MM.1S (cell line): ENCODE results near the gene TNIK.

Experiments used
- DNase-seq: peaks from one replicate; pipeline ENCODE4 v3.0.0-alpha.2; 2015
- H2AFZ ChIP-seq: fragments of 300-600 bp; sonication (generic); 2 replicates; pipeline ENCODE4 v1.6.0; 2016; ENCODE audit warnings: antibody characterized with exemption, low read length
- H3F3A ChIP-seq: fragments of 300-600 bp; sonication (generic); 2 replicates; pipeline ENCODE4 v1.6.1; 2016; ENCODE audit warnings: mild to moderate bottlenecking, antibody characterized with exemption, low read length, moderate library complexity, mixed read lengths; ENCODE audit not compliant: insufficient read depth
- H3K27ac ChIP-seq: fragments of 300-600 bp; sonication (generic); 2 replicates; pipeline ENCODE4 v1.5.1; 2016; ENCODE audit warnings: mild to moderate bottlenecking, low read length
- H3K27me3 ChIP-seq: fragments of 300-600 bp; sonication (generic); replicated peaks from 2 replicates; pipeline ENCODE4 v1.6.0; 2016; ENCODE audit warnings: low read length; ENCODE audit not compliant: insufficient read depth
- H3K36me3 ChIP-seq: fragments of 300-600 bp; sonication (generic); replicated peaks from 2 replicates; pipeline ENCODE4 v1.6.1; 2016; ENCODE audit warnings: mild to moderate bottlenecking, low read length, mixed read lengths; ENCODE audit not compliant: insufficient read depth
- H3K4me1 ChIP-seq: fragments of 300-600 bp; sonication (generic); 2 replicates; pipeline ENCODE4 v1.6.1; 2016; ENCODE audit warnings: low read length, mixed read lengths
- H3K4me2 ChIP-seq: fragments of 300-600 bp; sonication (generic); 2 replicates; pipeline ENCODE4 v1.6.0; 2016; ENCODE audit warnings: low read depth, low read length
- H3K4me3 ChIP-seq: fragments of 300-600 bp; sonication (generic); 2 replicates; pipeline ENCODE4 v1.5.1; 2016; ENCODE audit warnings: low read length, mixed read lengths
- H3K79me2 ChIP-seq: fragments of 300-600 bp; sonication (generic); 2 replicates; pipeline ENCODE4 v1.6.1; 2016; ENCODE audit warnings: mixed run types, low read length, mixed read lengths
- H3K9ac ChIP-seq: fragments of 300-600 bp; sonication (generic); 2 replicates; pipeline ENCODE4 v1.6.1; 2016; ENCODE audit warnings: low read length, mixed read lengths
- H3K9me2 ChIP-seq: fragments of 300-600 bp; sonication (generic); replicated peaks from 2 replicates; pipeline ENCODE4 v1.6.1; 2016; ENCODE audit warnings: mild to moderate bottlenecking, low read length, mixed read lengths; ENCODE audit not compliant: insufficient read depth
- H3K9me3 ChIP-seq: fragments of 300-600 bp; sonication (generic); replicated peaks from 2 replicates; pipeline ENCODE4 v1.6.1; 2016; ENCODE audit warnings: mild to moderate bottlenecking, low read length, mixed read lengths; ENCODE audit not compliant: insufficient read depth
- H4K20me1 ChIP-seq: fragments of 300-600 bp; sonication (generic); 2 replicates; pipeline ENCODE4 v1.6.1; 2016; ENCODE audit warnings: mild to moderate bottlenecking, low read length, moderate library complexity, mixed read lengths; ENCODE audit not compliant: insufficient read depth
- EZH2 ChIP-seq: fragments of 300-600 bp; sonication (generic); optimal IDR thresholded peaks from 2 replicates; pipeline ENCODE3; 2017; ENCODE audit warnings: low read depth, mild to moderate bottlenecking, antibody characterized with exemption, low read length, mixed read lengths
- EZH2phosphoT487 ChIP-seq: fragments of 300-600 bp; sonication (generic); IDR thresholded peaks from 2 replicates; pipeline ENCODE4 v1.6.1; 2018; ENCODE audit warnings: antibody characterized with exemption, low read length
- TF ChIP-seq, protein P1 (sequence below): fragments of 300-600 bp; sonication (generic); IDR thresholded peaks from 2 replicates; pipeline ENCODE4 v1.5.1; 2016; ENCODE audit warnings: antibody characterized with exemption, low read length, mixed read lengths

Gene TNIK

DNA sequence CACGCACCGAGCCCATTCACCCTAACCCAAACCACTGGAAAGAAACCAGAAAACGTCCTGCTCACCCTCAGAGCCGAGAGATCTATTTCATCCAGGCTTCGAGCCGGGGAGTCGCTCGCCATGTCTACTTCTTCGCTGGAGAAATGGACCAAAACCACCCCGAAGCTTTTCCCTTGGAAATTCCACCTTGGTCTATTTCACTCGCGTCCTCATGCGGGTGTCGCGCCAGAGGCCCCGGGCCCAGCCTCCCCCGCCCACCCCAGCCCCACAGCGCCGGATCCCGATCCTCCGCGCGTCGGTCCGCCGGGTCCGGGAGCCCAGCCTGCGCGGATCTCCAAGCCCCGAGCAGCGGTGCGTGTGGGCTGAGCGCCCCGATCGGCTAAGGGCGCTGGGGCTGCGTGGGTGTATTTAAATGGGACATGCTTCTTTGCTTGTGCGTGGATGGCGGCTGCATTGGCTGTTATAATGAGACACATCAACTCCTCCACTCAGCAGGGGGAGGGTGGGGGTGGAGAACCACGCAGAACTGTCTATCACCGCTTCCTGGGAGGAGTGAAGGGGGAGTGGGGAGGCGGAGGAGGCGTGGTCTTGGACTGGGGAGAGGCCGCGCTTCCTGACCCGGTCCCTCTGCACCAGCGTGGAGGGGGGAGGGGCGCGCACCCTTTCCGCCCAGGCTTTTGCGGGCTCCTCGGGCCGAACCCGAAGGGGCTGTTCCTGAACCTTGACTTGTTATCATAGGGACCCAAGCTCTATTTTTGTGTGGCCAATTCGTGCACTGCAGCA lies at the start of gene TNIK:
TNIK (minus strand) TSS at position 464 of the 783 bp plus-strand sequence; CDS start at position 122, 342 bp downstream.
- Histone ChIP-seq H3K27ac (no peak within 1 kb of the TSS), H3K4me1 (peaks cover 5% of the 10 kb centered on the region), H3K9me2 (no peaks in the 10 kb centered on the region), H2AFZ (peak within 1 kb of the TSS; percentile 94), H3K4me3 (peak within 1 kb of the TSS; percentile 89), H3K9ac (peak within 1 kb of the TSS; percentile 37; the same call in 1 of the 2 replicates), H3K79me2 (no peaks in the 10 kb centered on the region), H3F3A (no peaks in the 10 kb centered on the region), H3K4me2 (peak within 1 kb of the TSS; percentile 77), H3K27me3 (no peaks in the 10 kb centered on the region), H4K20me1 (no peaks in the 10 kb centered on the region), H3K9me3 (no peaks in the 10 kb centered on the region), H3K36me3 (no peaks in the 10 kb centered on the region)
- TF ChIP-seq, protein P1, sequence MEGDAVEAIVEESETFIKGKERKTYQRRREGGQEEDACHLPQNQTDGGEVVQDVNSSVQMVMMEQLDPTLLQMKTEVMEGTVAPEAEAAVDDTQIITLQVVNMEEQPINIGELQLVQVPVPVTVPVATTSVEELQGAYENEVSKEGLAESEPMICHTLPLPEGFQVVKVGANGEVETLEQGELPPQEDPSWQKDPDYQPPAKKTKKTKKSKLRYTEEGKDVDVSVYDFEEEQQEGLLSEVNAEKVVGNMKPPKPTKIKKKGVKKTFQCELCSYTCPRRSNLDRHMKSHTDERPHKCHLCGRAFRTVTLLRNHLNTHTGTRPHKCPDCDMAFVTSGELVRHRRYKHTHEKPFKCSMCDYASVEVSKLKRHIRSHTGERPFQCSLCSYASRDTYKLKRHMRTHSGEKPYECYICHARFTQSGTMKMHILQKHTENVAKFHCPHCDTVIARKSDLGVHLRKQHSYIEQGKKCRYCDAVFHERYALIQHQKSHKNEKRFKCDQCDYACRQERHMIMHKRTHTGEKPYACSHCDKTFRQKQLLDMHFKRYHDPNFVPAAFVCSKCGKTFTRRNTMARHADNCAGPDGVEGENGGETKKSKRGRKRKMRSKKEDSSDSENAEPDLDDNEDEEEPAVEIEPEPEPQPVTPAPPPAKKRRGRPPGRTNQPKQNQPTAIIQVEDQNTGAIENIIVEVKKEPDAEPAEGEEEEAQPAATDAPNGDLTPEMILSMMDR, result peak; percentile 49
- TF ChIP-seq EZH2phosphoT487 (no peak), EZH2 (no peak)
- peak; percentile 93 for DNase-seq

DNA sequence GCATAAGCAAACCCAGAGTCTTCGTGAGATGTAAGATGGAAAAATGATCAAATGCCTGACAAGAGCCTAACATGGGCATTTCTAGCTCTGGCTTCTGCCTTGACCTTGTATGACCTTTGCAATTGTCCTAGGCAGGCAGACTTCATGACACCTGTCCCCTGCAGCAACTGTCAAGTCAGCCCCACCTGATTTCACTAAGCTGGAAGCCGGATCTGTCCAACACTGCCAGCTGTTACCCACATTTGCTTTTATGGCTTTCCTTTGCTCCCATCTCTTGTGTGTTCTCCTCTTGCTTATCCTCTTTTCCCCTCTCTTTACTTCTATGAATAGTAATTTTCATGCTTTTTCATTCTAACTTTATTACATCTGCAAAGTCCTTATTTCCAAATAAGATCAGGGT lies 48.5 kb upstream of the TNIK start:
- H3K4me1 ChIP-seq, result no peaks in the 10 kb centered on the region
- H3K4me2 ChIP-seq, result no peak overlapping the region
- no peaks in the 10 kb centered on the region for H4K20me1 ChIP-seq
- TF ChIP-seq EZH2phosphoT487, result no peak
- TF ChIP-seq EZH2, result no peak
- TF ChIP-seq, protein P1, result no peak
- no peak for DNase-seq
- H3K27ac ChIP-seq, result no peak overlapping the region
- H3F3A ChIP-seq, result no peaks in the 10 kb centered on the region
- no peaks in the 10 kb centered on the region for H3K79me2 ChIP-seq
- H3K9me2 ChIP-seq, result no peaks in the 10 kb centered on the region
- no peak overlapping the region for H3K4me3 ChIP-seq
- no peak overlapping the region for H3K9ac ChIP-seq
- no peaks in the 10 kb centered on the region for H3K27me3 ChIP-seq
- no peaks in the 10 kb centered on the region for H3K9me3 ChIP-seq
- H2AFZ ChIP-seq, result no peak overlapping the region
- no peaks in the 10 kb centered on the region for H3K36me3 ChIP-seq

DNA sequence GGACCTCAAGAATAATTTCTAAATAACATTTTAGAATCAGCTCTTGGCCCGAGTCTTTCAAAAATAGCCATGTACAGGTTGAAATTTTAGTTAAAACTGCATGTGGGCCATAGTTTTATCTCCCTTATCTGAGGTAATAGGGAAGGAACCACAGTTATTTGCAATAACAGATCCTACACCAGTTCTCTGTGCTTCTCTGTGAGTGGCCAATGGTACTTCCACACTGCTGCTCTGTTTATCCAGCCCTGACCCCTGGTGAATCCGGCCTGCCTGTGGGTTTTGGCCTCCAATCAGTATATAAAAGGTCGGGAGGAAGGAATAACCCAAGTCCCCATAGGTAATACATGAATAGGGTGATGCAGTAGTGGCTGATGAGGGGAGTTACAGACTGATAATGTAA lies 48.0 kb upstream of the TNIK start:
- no peak overlapping the region for H3K4me2 ChIP-seq
- no peak overlapping the region for H3K9ac ChIP-seq
- TF ChIP-seq EZH2, result no peak
- TF ChIP-seq EZH2phosphoT487, result no peak
- TF ChIP-seq, protein P1, result no peak
- no peaks in the 10 kb centered on the region for H3K9me3 ChIP-seq
- no peaks in the 10 kb centered on the region for H3K4me1 ChIP-seq
- H2AFZ ChIP-seq, result no peak overlapping the region
- H3K27ac ChIP-seq, result no peak overlapping the region
- no peaks in the 10 kb centered on the region for H3F3A ChIP-seq
- no peak for DNase-seq
- H3K9me2 ChIP-seq, result no peaks in the 10 kb centered on the region
- no peaks in the 10 kb centered on the region for H3K79me2 ChIP-seq
- H3K27me3 ChIP-seq, result no peaks in the 10 kb centered on the region
- H3K36me3 ChIP-seq, result no peaks in the 10 kb centered on the region
- no peaks in the 10 kb centered on the region for H4K20me1 ChIP-seq
- H3K4me3 ChIP-seq, result no peak overlapping the region
